DMS 273 (cell line): Measurements from ENCODE around the gene ERICH2.

Experiments
- DNase-seq: peaks from one replicate; lab custom pipeline; 2025; ENCODE audit not compliant: unreplicated experiment; lab: John Stamatoyannopoulos, UW

ERICH2 gene

GRCh38 chr2:170836027-170836426 lies 65.8 kb downstream of the ERICH2 start:
- DNase-seq = no peak

GRCh38 chr2:170840717-170841210 lies 70.6 kb downstream of the ERICH2 start:
- DNase-seq = no peak

GRCh38 chr2:170842785-170843184 lies 72.6 kb downstream of the ERICH2 start:
- DNase-seq = no peak

GRCh38 chr2:170843656-170844055 lies 73.5 kb downstream of the ERICH2 start:
- no peak for DNase-seq

- DNase-seq = peak; percentile 50
Observed at GRCh38 chr2:170845343-170845742, 75.2 kb downstream of the ERICH2 start.

GRCh38 chr2:170846314-170846713 lies 76.1 kb downstream of the ERICH2 start:
- DNase-seq = peak; percentile 82

GRCh38 chr2:170847716-170848115 lies 77.5 kb downstream of the ERICH2 start:
- DNase-seq = no peak
